OCI-M1 (cell line): ENCODE data around the gene GPR160.
"Not testable (repeated sequence)": the region's sequence is repeated elsewhere in the genome, so short reads cannot be mapped to it uniquely, and the experiment has no call there.

Experiments used
- DNase-seq: peaks from one replicate; lab custom pipeline; 2025; lab: John Stamatoyannopoulos, UW

The GPR160 gene

GRCh38 chr3:170111147-170111771 is 73.5 kb downstream of the GPR160 start:
- DNase-seq = no peak

- not testable (repeated sequence) for DNase-seq
Measured at GRCh38 chr3:170114165-170114564, 76.4 kb downstream of the GPR160 start.

- DNase-seq = no peak
Measured at GRCh38 chr3:170117134-170117533, 79.3 kb downstream of the GPR160 start.

- DNase-seq = no peak
Measured at GRCh38 chr3:170128259-170128976, 90.6 kb downstream of the GPR160 start.

GRCh38 chr3:170128977-170129431 is 91.2 kb downstream of the GPR160 start:
- DNase-seq = peak; percentile 19

- peak; percentile 25 for DNase-seq
Measured at GRCh38 chr3:170130532-170130931, 92.7 kb downstream of the GPR160 start.

GRCh38 chr3:170132335-170132734 is 94.5 kb downstream of the GPR160 start:
- DNase-seq = peak; percentile 30
